Measurements from ENCODE around the gene IL1RN.

GRCh38 chr2:113124181-113124961 is 3.0 kb upstream of the IL1RN start:
- TF ChIP-seq EZH2phosphoT487 (IDR thresholded peaks at IDR 0.05; ENCODE audit: insufficient read depth, low read depth) (no peak), EZH2 (IDR thresholded peaks at IDR 0.05; ENCODE audit: insufficient read depth, poor library complexity, severe bottlenecking) (no peak)
